ENCODE results near the gene TACO1.

TACO1 gene

GRCh38 chr17:63641692-63642448 is 41.2 kb downstream of the TACO1 start:
- no peak for DNase-seq

- DNase-seq = no peak
Measured at GRCh38 chr17:63644846-63645245, 44.2 kb downstream of the TACO1 start.

- no peak for DNase-seq
Measured at GRCh38 chr17:63645775-63646487, 45.2 kb downstream of the TACO1 start.

GRCh38 chr17:63646488-63646806 is 45.8 kb downstream of the TACO1 start:
- DNase-seq = no peak

GRCh38 chr17:63647065-63647725 is 46.5 kb downstream of the TACO1 start:
- DNase-seq = no peak

DNA sequence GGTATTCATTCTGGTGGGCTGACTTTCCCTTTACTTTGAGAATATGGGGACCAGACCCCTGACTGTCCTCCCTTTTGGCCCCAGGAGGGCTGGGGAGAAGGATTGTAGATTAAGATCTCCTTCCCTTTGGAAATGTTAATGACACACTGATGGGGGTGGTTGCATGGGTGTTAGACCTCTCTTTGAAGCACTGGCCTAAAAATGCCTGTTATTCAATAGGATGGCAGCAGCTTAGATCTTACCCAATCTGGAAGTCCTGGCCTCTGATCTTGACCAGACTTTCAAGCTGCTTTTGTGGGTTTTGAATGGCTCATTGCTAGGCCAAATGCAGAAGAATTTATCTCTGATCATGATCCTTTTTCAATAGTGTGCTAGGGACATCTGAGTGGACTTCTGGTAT is 47.2 kb downstream of the TACO1 start:
- DNase-seq = no peak

- no peak for DNase-seq
Measured at GRCh38 chr17:63649813-63650212, 49.1 kb downstream of the TACO1 start.

DNA sequence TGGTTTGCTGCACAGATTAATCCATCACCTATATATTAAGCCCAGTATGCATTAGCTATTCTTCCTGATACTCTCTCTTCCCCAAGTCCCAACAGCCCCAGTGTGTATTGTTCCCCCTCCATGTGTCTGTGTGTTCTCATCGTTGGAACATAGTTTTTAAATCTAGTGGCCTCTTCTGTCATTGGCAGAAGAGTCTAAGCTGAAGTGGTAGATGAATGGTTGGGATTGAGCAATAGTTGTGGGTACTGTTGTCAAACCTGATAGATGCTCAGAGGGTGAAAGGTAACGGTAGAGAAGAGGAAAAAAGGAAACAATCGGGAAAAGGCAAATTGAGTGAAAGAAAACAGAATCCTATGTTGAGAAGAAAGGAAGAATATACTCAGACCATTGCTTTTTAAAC is 51.4 kb downstream of the TACO1 start:
- DNase-seq = no peak

DNA sequence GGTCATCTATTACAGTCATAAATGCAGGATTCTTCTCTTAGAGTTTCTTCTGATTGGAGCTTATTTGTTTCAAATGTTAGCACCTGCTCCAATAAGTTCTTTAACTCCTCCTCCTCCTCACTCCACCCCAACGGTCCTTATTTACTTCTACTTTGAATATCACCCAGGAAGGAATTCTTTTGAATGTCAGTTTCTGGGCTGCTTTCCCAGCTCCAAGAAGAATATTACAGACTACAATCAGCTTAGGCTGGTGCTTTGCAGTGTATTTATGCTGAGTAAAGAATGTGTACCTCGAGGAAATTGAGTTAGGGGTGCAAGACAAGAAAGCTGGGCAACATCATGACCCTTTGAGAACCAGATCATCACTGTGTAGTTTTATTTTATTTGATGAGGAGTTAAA is 52.4 kb downstream of the TACO1 start:
- no peak for DNase-seq

GRCh38 chr17:63657786-63658185 is 57.1 kb downstream of the TACO1 start:
- DNase-seq = no peak

Data from NCI-H526 treated with DMSO at 0.1 percent for 48 hours (cell line).